ENCODE measurements around the gene TTPAL. TPM values are rescaled to one million over a fixed set of nuclear protein-coding genes. Genes with fewer than 3 reads are reported as not detected.

TTPAL gene
- total RNA-seq, 1 experiment from 2014 or later = 21.1 TPM

DNA sequence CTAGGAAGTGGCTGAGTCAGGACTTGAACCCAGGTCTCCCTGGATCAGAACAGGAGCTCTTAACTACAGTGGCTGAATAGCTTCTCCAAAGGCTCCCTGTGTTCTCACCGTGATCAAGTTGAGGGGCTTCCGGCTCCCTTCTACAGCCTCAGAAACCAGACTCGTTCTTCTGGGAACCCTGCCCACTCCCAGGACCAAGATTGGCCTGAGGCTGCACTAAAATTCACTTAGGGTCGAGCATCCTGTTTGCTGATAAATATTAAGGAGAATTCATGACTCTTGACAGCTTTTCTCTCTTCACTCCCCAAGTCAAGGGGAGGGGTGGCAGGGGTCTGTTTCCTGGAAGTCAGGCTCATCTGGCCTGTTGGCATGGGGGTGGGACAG lies 44.6 kb upstream of the TTPAL start:
- no peak overlapping the region for H2AFZ ChIP-seq (ENCODE audit: low read length)
- H2BK20ac ChIP-seq (ENCODE audit: low read depth, low read length, poor library complexity, severe bottlenecking) = no peak overlapping the region
- H3K27ac ChIP-seq (ENCODE audit: insufficient read length, low read depth, low read length) = no peak overlapping the region
- H4K8ac ChIP-seq (replicated peaks; ENCODE audit: insufficient read length, low read depth, low read length) = no peak overlapping the region
- no peak overlapping the region for H2AK5ac ChIP-seq (ENCODE audit: insufficient read length, low read length)
- Mint-ChIP-seq H3K9me3 (no peaks in the 10 kb centered on the region), H3K27ac (no peak overlapping the region; a peak in 1 of 7 replicates), H3K36me3 (ENCODE audit: insufficient read depth in 1 of 3, low read depth in 3 of 3) (no peaks in the 10 kb centered on the region), H3K4me1 (no peaks in the 10 kb centered on the region), H3K4me3 (no peak overlapping the region), H3K27me3 (ENCODE audit: low read depth) (peaks cover 13% of the 10 kb centered on the region)
- no peak overlapping the region for H3K9ac ChIP-seq (ENCODE audit: extremely low read depth, insufficient read length, low read length)
- H4K20me1 ChIP-seq (ENCODE audit: control insufficient read depth, insufficient read depth, insufficient read length) = no peaks in the 10 kb centered on the region
- no peak overlapping the region for H3K4me2 ChIP-seq (ENCODE audit: insufficient read depth, insufficient read length, low read length)
- no peak overlapping the region for H3K18ac ChIP-seq (ENCODE audit: insufficient read length, low read depth, low read length)
- no peak overlapping the region for H4K91ac ChIP-seq (ENCODE audit: insufficient read length, low read depth, low read length)
- H3K23ac ChIP-seq (ENCODE audit: insufficient read length, low read depth, low read length) = no peak overlapping the region
- no peak overlapping the region for H4K5ac ChIP-seq (ENCODE audit: insufficient read length, low read depth, low read length)
- H2BK12ac ChIP-seq (ENCODE audit: insufficient read length, low read depth, low read length) = no peak overlapping the region
- no peaks in the 10 kb centered on the region; the same call in 1 of the 2 replicates for H3K27me3 ChIP-seq (ENCODE audit: insufficient read depth, low read length)
- H3K9me3 ChIP-seq (ENCODE audit: control insufficient read depth, low read depth, low read length) = no peaks in the 10 kb centered on the region
- no peaks in the 10 kb centered on the region for H3K79me1 ChIP-seq (ENCODE audit: insufficient read depth, low read depth, low read length, poor library complexity, severe bottlenecking)
- no peaks in the 10 kb centered on the region for H3K4me1 ChIP-seq (ENCODE audit: insufficient read depth, low read length)
- no CpG with 5 or more reads among the region's 4 CpGs for WGBS (ENCODE audit: extremely low coverage, insufficient read length, low lambda C conversion rate)
- H2BK15ac ChIP-seq (ENCODE audit: low read depth, low read length) = no peak overlapping the region
- H2BK5ac ChIP-seq (ENCODE audit: insufficient read length, low read length) = no peak overlapping the region
- DNase-seq = no peak
- H3K56ac ChIP-seq (ENCODE audit: insufficient read length, low read depth, low read length) = no peak overlapping the region
- no peaks in the 10 kb centered on the region for H3K79me2 ChIP-seq (ENCODE audit: insufficient read depth, low read length)
- no peak overlapping the region for H3K4ac ChIP-seq (ENCODE audit: low read depth, low read length)
- no peaks in the 10 kb centered on the region for H3K23me2 ChIP-seq (ENCODE audit: insufficient read length, low read depth, low read length, poor library complexity, severe bottlenecking)
- no peak overlapping the region for H2BK120ac ChIP-seq (ENCODE audit: low read depth, low read length, poor library complexity, severe bottlenecking)
- TF ChIP-seq, protein P1, sequence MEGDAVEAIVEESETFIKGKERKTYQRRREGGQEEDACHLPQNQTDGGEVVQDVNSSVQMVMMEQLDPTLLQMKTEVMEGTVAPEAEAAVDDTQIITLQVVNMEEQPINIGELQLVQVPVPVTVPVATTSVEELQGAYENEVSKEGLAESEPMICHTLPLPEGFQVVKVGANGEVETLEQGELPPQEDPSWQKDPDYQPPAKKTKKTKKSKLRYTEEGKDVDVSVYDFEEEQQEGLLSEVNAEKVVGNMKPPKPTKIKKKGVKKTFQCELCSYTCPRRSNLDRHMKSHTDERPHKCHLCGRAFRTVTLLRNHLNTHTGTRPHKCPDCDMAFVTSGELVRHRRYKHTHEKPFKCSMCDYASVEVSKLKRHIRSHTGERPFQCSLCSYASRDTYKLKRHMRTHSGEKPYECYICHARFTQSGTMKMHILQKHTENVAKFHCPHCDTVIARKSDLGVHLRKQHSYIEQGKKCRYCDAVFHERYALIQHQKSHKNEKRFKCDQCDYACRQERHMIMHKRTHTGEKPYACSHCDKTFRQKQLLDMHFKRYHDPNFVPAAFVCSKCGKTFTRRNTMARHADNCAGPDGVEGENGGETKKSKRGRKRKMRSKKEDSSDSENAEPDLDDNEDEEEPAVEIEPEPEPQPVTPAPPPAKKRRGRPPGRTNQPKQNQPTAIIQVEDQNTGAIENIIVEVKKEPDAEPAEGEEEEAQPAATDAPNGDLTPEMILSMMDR (conservative IDR thresholded peaks at IDR 0.05) = no peak
- no peak overlapping the region for H3T11ph ChIP-seq (ENCODE audit: low read length)
- no peak overlapping the region for H3K14ac ChIP-seq (ENCODE audit: insufficient read depth, low read length)

All from H9 (cell line).